SK-N-SH treated with all-trans-retinoic acid at 6 μM for 48 hours (cell line): ENCODE measurements around the gene KREMEN1.

Experiments used
- ARNTL ChIP-seq: fragments of 450-650 bp; formaldehyde crosslinking; IDR thresholded peaks from 2 replicates; pipeline ENCODE4 v1.5.0; 2020; ENCODE audit warnings: low read depth, mild to moderate bottlenecking, moderate library complexity, borderline replicate concordance
- BACH2 ChIP-seq: fragments of 250-450 bp; sonication (Bioruptor Pico); IDR thresholded peaks from 2 replicates; pipeline ENCODE4 v1.9.0; 2021; ENCODE audit warnings: mild to moderate bottlenecking, borderline replicate concordance
- CREB5 ChIP-seq: fragments of 250-450 bp; sonication (Bioruptor Pico); IDR thresholded peaks from 2 replicates; pipeline ENCODE4 v1.5.1; 2020; ENCODE audit warnings: low read depth, mild to moderate bottlenecking, moderate library complexity
- OSR1 ChIP-seq: fragments of 250-450 bp; sonication (Bioruptor Pico); IDR thresholded peaks from 2 replicates; pipeline ENCODE4 v1.8.0; 2022; ENCODE audit warnings: moderate library complexity, mild to moderate bottlenecking, inconsistent platforms
- PATZ1 ChIP-seq: fragments of 250-450 bp; sonication (Bioruptor Pico); IDR thresholded peaks from 2 replicates; pipeline ENCODE4 v1.8.0; 2020; ENCODE audit warnings: mild to moderate bottlenecking, moderate library complexity, borderline replicate concordance
- RARB ChIP-seq: fragments of 250-450 bp; sonication (Bioruptor Pico); IDR thresholded peaks from 2 replicates; pipeline ENCODE4 v1.8.0; 2021; ENCODE audit warnings: mild to moderate bottlenecking, moderate library complexity
- SNAI2 ChIP-seq: fragments of 250-450 bp; sonication (Bioruptor Pico); IDR thresholded peaks from 2 replicates; pipeline ENCODE4 v1.5.0; 2020; ENCODE audit warnings: mild to moderate bottlenecking, moderate library complexity
- TCF4 ChIP-seq: fragments of 250-450 bp; sonication (Bioruptor Pico); IDR thresholded peaks from 2 replicates; pipeline ENCODE4 v1.8.0; 2021; ENCODE audit warnings: mild to moderate bottlenecking, moderate library complexity, borderline replicate concordance
- TSHZ2 ChIP-seq: fragments of 250-450 bp; sonication (Bioruptor Pico); IDR thresholded peaks from 2 replicates; pipeline ENCODE4 v1.5.0; 2020; ENCODE audit warnings: mild to moderate bottlenecking, moderate library complexity
- ZC3H10 ChIP-seq: fragments of 250-450 bp; sonication (Bioruptor Pico); IDR thresholded peaks from 2 replicates; pipeline ENCODE4 v1.5.1; 2021; ENCODE audit warnings: mild to moderate bottlenecking, moderate library complexity
- ZFP3 ChIP-seq: fragments of 250-450 bp; sonication (Bioruptor Pico); IDR thresholded peaks from 2 replicates; pipeline ENCODE4 v1.5.0; 2020; ENCODE audit warnings: mild to moderate bottlenecking, moderate library complexity
- ZFP30 ChIP-seq: fragments of 450-650 bp; formaldehyde crosslinking; IDR thresholded peaks from 2 replicates; pipeline ENCODE4 v1.5.0; 2022; ENCODE audit warnings: mild to moderate bottlenecking, moderate library complexity
- ZNF565 ChIP-seq: fragments of 450-650 bp; formaldehyde crosslinking; conservative IDR thresholded peaks from 2 replicates; pipeline ENCODE4 v1.5.0; 2020; ENCODE audit warnings: low read depth, mild to moderate bottlenecking, moderate library complexity
- ZNF70 ChIP-seq: fragments of 450-650 bp; formaldehyde crosslinking; IDR thresholded peaks from 2 replicates; pipeline ENCODE4 v1.5.0; 2020; ENCODE audit warnings: mild to moderate bottlenecking, moderate library complexity

- TF ChIP-seq ZFP30 (CRISPR knock-in tag) (no peak), BACH2 (no peak), ZC3H10 (CRISPR knock-in tag) (no peak), CREB5 (no peak), ZNF70 (no peak), OSR1 (no peak), SNAI2 (no peak), TCF4 (no peak), ZFP3 (CRISPR knock-in tag) (no peak), TSHZ2 (no peak), PATZ1 (no peak), ZNF565 (CRISPR knock-in tag) (no peak), ARNTL (no peak), RARB (CRISPR knock-in tag) (no peak)
These were observed 117.2 kb downstream of the KREMEN1 start for GRCh38 chr22:29190051-29190450.
